Fibroblast of villous mesenchyme (primary cell): ENCODE results near the gene HBA2. TPM values are rescaled to one million over a fixed set of nuclear protein-coding genes. Genes with fewer than 3 reads are reported as not detected.

ENCODE experiments used
- DNase-seq: peaks from one replicate; pipeline ENCODE4 v3.0.0-alpha.2; 2010; ENCODE audit warnings: low read depth
- H3K4me3 ChIP-seq: 2 replicates; pipeline ENCODE4 v1.5.1; 2011; ENCODE audit warnings: low read depth, mild to moderate bottlenecking, low read length
- total RNA-seq: library from RNA; depleted of rRNA; stranded (reverse); fragments of >200 nt; gene quantifications from 2 replicates; pipeline ENCODE4 v1.2.3, GENCODE V29; 2012
- TF ChIP-seq, protein P1 (sequence below): IDR thresholded peaks from 2 replicates; pipeline ENCODE4 v1.5.1; 2012; ENCODE audit warnings: low read depth, mild to moderate bottlenecking, low read length; ENCODE audit not compliant: insufficient read depth

HBA2 gene
- total RNA-seq, 1 donor = not detected

DNA sequence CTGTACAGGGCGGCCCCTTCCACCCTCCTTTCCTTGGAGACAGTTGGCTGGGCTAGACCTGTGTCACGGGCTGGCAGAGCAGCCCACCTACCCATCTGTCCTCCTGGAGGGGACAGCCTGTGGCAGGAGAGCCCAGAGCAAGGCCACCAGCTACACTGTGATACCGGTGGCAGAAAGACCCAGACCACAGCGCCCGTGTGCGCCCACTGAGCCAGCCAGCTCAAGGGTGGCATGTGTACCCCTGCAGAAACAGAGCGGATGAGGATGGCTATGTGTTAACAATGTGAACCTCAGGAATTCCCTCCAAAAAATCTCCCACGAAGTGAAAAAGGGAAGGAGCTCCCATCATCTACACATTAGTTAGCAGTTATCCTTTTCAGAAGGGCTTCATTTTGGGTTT is 14.7 kb downstream of the HBA2 start:
- no peak for DNase-seq
- H3K4me3 ChIP-seq = no peak overlapping the region
- TF ChIP-seq, protein P1, sequence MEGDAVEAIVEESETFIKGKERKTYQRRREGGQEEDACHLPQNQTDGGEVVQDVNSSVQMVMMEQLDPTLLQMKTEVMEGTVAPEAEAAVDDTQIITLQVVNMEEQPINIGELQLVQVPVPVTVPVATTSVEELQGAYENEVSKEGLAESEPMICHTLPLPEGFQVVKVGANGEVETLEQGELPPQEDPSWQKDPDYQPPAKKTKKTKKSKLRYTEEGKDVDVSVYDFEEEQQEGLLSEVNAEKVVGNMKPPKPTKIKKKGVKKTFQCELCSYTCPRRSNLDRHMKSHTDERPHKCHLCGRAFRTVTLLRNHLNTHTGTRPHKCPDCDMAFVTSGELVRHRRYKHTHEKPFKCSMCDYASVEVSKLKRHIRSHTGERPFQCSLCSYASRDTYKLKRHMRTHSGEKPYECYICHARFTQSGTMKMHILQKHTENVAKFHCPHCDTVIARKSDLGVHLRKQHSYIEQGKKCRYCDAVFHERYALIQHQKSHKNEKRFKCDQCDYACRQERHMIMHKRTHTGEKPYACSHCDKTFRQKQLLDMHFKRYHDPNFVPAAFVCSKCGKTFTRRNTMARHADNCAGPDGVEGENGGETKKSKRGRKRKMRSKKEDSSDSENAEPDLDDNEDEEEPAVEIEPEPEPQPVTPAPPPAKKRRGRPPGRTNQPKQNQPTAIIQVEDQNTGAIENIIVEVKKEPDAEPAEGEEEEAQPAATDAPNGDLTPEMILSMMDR = no peak

DNA sequence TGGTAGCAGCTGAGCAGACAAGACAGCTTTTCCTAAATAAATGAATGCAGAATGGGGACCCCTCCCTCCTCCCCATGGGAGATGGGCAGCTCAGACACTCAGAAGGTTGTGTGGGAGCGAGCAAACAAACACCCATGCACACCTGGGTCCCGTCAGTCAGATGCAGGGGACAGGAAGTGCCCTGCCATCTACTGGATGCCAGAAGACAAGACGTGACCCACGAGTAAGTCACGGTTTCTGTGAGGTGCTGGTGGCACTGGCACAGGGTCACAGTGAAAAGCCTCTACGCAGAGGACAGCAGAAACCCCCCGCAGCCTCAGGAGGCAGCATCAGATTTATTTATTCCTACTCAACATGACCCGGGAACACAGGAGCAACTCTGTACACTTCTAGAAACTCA is 16.0 kb downstream of the HBA2 start:
- TF ChIP-seq, protein P1 = no peak
- DNase-seq = no peak
- no peak overlapping the region for H3K4me3 ChIP-seq

DNA sequence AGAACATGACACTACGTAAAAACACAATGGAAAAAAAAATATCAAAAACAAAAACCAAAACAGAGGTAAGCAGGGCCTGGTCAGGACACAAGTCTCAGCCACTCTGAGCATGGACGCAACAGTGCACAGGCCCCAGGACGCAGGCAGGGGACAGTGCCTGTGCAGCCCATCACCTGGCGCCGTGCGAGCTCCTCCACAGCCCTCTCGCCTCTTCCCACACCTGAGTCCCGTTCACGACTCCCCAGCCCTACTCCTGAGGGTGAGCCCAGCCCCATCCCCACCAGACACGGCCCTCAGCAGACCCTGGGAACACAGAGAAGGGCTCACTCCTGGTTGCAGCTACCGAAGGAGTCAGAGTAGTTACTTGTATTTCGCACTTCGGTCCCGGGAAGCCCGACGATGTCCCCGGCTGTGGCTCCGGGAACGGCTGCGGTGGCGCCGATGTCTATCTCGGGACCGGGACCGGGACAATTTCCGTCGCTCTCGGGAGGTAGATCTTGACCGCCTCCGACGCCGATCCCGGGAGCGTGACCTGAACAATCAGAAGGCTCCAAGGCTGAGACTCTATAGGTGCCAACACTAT is 17.0 kb downstream of the HBA2 start:
- DNase-seq = no peak
- TF ChIP-seq, protein P1 = no peak

DNA sequence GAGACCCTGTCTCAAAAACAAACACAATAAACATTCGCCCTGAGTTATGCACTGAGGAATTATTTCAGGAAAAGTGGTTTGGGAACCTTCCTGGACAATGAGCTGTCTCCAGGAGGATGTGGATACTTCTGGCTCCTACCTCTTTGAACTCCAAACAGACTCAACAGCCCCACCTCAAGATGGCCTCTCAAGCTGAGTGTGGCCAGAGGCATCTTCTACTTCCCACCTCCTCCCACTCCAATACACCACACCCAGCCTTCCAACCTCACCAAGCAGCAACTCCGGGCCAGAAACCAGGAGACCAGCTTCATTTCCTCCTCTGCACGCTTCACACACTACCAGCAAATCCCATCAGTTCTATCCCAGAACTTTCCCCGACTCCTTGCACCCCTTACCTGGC is 19.2 kb downstream of the HBA2 start:
- H3K4me3 ChIP-seq = no peak overlapping the region
- TF ChIP-seq, protein P1 = no peak
- no peak for DNase-seq

More for the DNA sequence above, 17.0 kb downstream of the HBA2 start:
- H3K4me3 ChIP-seq = no peak overlapping the region

DNA sequence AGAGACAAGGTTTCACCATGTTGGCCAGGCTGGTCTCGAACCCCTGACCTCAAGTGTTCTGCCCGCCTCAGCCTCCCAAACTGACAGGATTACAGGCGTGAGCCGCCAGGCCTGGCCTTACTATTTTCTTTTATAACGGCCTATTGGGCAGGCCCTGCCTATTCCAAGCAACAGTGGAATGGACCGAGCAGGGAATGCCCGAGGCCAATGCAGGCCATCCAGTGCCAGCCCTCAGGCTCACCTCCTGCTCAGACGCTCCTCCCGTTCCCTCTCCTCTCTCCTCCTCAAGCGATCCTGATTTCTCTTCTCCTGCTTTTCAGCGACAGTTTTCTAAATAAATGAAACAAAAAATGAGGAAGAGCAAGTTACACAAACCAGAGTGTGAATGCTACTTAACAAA is 20.0 kb downstream of the HBA2 start:
- TF ChIP-seq, protein P1 = no peak
- DNase-seq = no peak
- no peak overlapping the region for H3K4me3 ChIP-seq

DNA sequence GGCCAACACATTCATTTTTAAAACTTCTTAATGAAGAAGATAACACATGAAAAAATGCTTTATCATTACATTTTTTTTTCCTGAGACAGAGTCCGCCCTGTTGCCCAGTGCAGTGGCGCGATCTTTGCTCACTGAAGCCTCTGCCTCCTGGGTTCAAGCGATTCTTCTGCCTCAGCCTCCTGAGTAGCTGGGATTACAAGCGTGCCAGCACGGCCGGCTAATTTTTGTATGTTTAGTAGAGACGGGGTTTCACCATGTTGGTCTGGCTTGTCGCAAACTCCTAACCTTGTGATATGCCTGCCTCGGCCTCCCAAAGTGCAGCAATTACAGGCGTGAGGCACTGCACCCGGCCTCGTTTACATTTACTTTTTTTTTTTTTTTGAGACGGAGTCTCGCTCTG is 20.8 kb downstream of the HBA2 start:
- TF ChIP-seq, protein P1 = no peak
- H3K4me3 ChIP-seq = no peak overlapping the region

DNA sequence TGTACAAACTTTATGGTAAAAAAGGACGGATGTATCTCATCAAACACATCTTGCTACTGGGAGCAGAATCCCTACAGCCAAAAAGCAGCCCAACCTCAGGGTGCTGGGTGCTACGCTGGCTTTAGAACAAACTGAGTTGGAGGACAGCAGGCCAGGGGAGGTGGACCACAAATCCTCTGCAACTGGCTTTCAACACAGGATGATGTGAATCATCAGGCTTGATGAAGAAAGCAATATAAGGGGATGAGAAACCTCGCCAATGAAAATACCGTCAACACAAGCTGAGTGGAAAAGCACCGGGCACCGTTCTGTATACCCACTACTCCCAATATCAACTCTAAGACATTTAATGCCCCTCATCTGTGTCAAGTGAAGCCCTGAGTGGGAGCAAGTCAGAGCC is 21.8 kb downstream of the HBA2 start:
- TF ChIP-seq, protein P1 = no peak

More for the DNA sequence above, 20.8 kb downstream of the HBA2 start:
- DNase-seq = no peak

More for the DNA sequence above, 21.8 kb downstream of the HBA2 start:
- DNase-seq = no peak
- no peak overlapping the region for H3K4me3 ChIP-seq
